Measurements from ENCODE around the gene HADHB. TPM values are rescaled to one million over a fixed set of nuclear protein-coding genes. Genes with fewer than 3 reads are reported as not detected.
"Not testable (repeated sequence)": the region's sequence is repeated elsewhere in the genome, so short reads cannot be mapped to it uniquely, and the experiment has no call there.

The HADHB gene
- total RNA-seq, 2 experiments from 2014 or later = 58.8 TPM

- DNase-seq (peak; percentile 96), ATAC-seq (peak; percentile 98)
- no peak overlapping the region for H3K4me3 Mint-ChIP-seq
- H3K27me3 Mint-ChIP-seq = no peaks in the 10 kb centered on the region
- CTCF ChIA-PET = interaction anchor here (0.5 to 2.4 kb wide), 14 partner anchors 8 to 248 kb away, joined by 3 to 12 read pairs (median 4); partner anchors contain the start of genes HADHA, HADHB and SELENOI
- H3K27ac Mint-ChIP-seq = no peak overlapping the region
- H3K36me3 Mint-ChIP-seq (ENCODE audit: low read depth) = no peaks in the 10 kb centered on the region
- H3K9me3 Mint-ChIP-seq = no peaks in the 10 kb centered on the region
- intact Hi-C loops (cut with micrococcal nuclease) = loop anchor here (2.0 to 10.0 kb wide), 2 partner anchors 85 to 379 kb away; partner anchors contain the start of genes HADHA and HADHB
- POLR2A ChIA-PET = interaction anchor here (1.0 to 3.7 kb wide), 2 partner anchors 15 to 42 kb away, joined by 3 to 15 read pairs; partner anchors contain the start of genes ADGRF3 and SELENOI
- TF ChIP-seq, protein P1, sequence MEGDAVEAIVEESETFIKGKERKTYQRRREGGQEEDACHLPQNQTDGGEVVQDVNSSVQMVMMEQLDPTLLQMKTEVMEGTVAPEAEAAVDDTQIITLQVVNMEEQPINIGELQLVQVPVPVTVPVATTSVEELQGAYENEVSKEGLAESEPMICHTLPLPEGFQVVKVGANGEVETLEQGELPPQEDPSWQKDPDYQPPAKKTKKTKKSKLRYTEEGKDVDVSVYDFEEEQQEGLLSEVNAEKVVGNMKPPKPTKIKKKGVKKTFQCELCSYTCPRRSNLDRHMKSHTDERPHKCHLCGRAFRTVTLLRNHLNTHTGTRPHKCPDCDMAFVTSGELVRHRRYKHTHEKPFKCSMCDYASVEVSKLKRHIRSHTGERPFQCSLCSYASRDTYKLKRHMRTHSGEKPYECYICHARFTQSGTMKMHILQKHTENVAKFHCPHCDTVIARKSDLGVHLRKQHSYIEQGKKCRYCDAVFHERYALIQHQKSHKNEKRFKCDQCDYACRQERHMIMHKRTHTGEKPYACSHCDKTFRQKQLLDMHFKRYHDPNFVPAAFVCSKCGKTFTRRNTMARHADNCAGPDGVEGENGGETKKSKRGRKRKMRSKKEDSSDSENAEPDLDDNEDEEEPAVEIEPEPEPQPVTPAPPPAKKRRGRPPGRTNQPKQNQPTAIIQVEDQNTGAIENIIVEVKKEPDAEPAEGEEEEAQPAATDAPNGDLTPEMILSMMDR (IDR thresholded peaks at IDR 0.05) = peak; percentile 88
- H3K4me1 Mint-ChIP-seq (ENCODE audit: low read depth) = peaks cover 21% of the 10 kb centered on the region
These were observed 85.4 kb downstream of the HADHB start for GRCh38 chr2:26330114-26330549.

GRCh38 chr2:26330604-26331003, 85.9 kb downstream of the HADHB start:
- ATAC-seq (no peak), DNase-seq (no peak)
- Mint-ChIP-seq H3K27me3 (no peaks in the 10 kb centered on the region), H3K36me3 (ENCODE audit: low read depth) (no peaks in the 10 kb centered on the region), H3K4me1 (ENCODE audit: low read depth) (peaks cover 21% of the 10 kb centered on the region), H3K27ac (no peak overlapping the region), H3K9me3 (no peaks in the 10 kb centered on the region), H3K4me3 (no peak overlapping the region)
- ChIA-PET CTCF (interaction anchor here (0.5 to 2.4 kb wide), 16 partner anchors 9 to 247 kb away, joined by 3 to 12 read pairs (median 4); partner anchors contain the start of genes HADHA, HADHB and SELENOI), POLR2A (interaction anchor here (1.0 to 3.7 kb wide), 2 partner anchors 15 to 43 kb away, joined by 3 to 15 read pairs; partner anchors contain the start of genes ADGRF3 and SELENOI)
- intact Hi-C loops (cut with micrococcal nuclease) = loop anchor here (2.0 to 10.0 kb wide), 2 partner anchors 86 to 380 kb away; partner anchors contain the start of genes HADHA and HADHB
- TF ChIP-seq, protein P1 (IDR thresholded peaks at IDR 0.05) = no peak

DNA sequence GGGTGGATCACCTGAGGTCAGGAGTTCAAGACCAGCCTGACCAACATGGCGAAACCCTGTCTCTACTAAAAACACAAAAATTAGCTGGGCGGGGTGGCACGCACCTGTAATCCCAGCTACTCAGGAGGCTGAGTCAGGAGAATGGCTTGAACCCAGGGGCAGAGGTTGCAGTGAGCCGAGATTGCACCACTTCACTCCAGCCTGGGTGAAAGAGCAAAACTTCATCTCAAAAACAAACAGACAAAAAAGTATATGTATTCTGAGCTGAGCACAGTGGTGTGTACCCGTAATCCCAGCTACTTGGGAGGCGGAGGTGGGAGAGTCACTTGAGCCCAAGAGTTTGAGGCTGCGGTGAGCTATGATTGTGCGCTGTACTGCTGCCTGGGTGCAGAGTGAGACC, 86.6 kb downstream of the HADHB start:
- H3K27ac Mint-ChIP-seq; H3K27me3 Mint-ChIP-seq; ATAC-seq; H3K36me3 Mint-ChIP-seq (ENCODE audit: low read depth); H3K4me3 Mint-ChIP-seq; H3K9me3 Mint-ChIP-seq; DNase-seq: not testable (repeated sequence)
- CTCF ChIA-PET = interaction anchor here (1.0 to 2.4 kb wide), 11 partner anchors 12 to 163 kb away, joined by 3 to 12 read pairs (median 4); partner anchors contain the start of genes HADHA, HADHB and SELENOI
- intact Hi-C loops (cut with micrococcal nuclease) = loop anchor here (2.0 to 10.0 kb wide), 2 partner anchors 87 to 381 kb away; partner anchors contain the start of genes HADHA and HADHB
- POLR2A ChIA-PET = interaction anchor here (3.7 kb wide), 1 partner anchor 14 kb away, joined by 15 read pairs; the partner anchor contains the start of genes ADGRF3 and SELENOI
- H3K4me1 Mint-ChIP-seq (ENCODE audit: low read depth) = peaks cover 21% of the 10 kb centered on the region

DNA sequence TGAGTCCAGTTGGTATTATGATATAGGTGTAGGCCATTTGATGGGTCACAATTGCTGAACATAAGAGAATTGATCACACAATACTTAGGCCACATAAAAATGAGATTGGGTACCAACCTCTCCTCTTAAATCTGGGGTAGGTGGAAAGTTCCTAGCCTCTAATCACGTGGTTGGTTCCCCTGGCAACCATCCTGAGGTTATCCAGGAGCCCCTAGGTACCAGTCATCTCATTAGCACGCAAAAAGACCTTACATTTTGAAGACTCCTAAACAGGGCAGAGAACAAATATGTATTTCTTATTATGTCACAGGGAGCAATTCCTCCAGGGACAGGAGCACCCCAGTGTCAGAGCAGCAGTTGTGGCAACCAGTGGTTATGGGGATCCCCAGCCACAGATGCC, 88.6 kb downstream of the HADHB start:
- ATAC-seq (no peak), DNase-seq (no peak)
- H3K9me3 Mint-ChIP-seq = no peaks in the 10 kb centered on the region
- intact Hi-C loops (cut with micrococcal nuclease) = loop anchor here (10.0 kb wide), 1 partner anchor 88 kb away; the partner anchor contains the start of genes HADHA and HADHB
- ChIA-PET POLR2A (interaction anchor here (3.7 kb wide), 1 partner anchor 12 kb away, joined by 15 read pairs; the partner anchor contains the start of genes ADGRF3 and SELENOI), CTCF (no interaction called here)
- no peak overlapping the region for H3K4me3 Mint-ChIP-seq
- H3K4me1 Mint-ChIP-seq (ENCODE audit: low read depth) = peaks cover 24% of the 10 kb centered on the region
- no peaks in the 10 kb centered on the region for H3K36me3 Mint-ChIP-seq (ENCODE audit: low read depth)
- TF ChIP-seq, protein P1 (IDR thresholded peaks at IDR 0.05) = no peak
- H3K27me3 Mint-ChIP-seq = no peaks in the 10 kb centered on the region
- no peak overlapping the region for H3K27ac Mint-ChIP-seq

DNA sequence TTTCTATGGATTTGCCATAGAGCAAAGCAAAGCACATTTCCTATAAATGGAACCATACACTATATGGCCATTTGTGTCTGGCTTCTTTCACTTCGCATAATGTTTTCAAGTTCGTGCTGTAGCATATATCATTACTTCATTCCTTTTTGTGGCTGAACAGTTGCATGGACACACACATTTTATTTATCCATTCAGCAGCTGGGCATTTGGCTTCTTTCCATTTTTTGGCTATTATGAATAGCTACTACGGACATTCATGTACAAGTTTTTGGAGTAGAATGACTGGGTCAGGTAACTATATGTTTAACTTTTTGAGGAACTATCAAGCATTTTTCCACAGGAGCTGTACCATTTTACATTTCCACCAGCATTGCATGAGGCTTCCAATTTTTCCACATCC, 90.5 kb downstream of the HADHB start:
- intact Hi-C loops (cut with micrococcal nuclease) = loop anchor here (10.0 kb wide), 1 partner anchor 90 kb away; the partner anchor contains the start of genes HADHA and HADHB
- TF ChIP-seq, protein P1 (IDR thresholded peaks at IDR 0.05) = no peak
- ChIA-PET CTCF (no interaction called here), POLR2A (interaction anchor here (1.2 kb wide), 1 partner anchor 10 kb away, joined by 3 read pairs; the partner anchor contains the start of gene SELENOI)
- ATAC-seq (no peak), DNase-seq (no peak)
- Mint-ChIP-seq H3K4me1 (ENCODE audit: low read depth) (peaks cover 17% of the 10 kb centered on the region), H3K36me3 (ENCODE audit: low read depth) (no peaks in the 10 kb centered on the region), H3K27ac (no peak overlapping the region), H3K9me3 (no peaks in the 10 kb centered on the region), H3K27me3 (no peaks in the 10 kb centered on the region), H3K4me3 (no peak overlapping the region)

Data from activated CD8-positive, alpha-beta T cell treated with anti-CD3 and anti-CD28 coated beads for 36 hours (primary cell).